K562 (cell line): ENCODE data around the gene ADAM8. TPM values are rescaled to one million over a fixed set of nuclear protein-coding genes. Genes with fewer than 3 reads are reported as not detected.

Experiments used
- BDP1 ChIP-seq: IDR thresholded peaks from 3 replicates; pipeline ENCODE4 v1.6.1; 2011; ENCODE audit not compliant: insufficient read length, insufficient read depth
- GTF2F1 ChIP-seq: IDR thresholded peaks from 2 replicates; pipeline ENCODE4 v1.6.1; 2011; ENCODE audit warnings: low read depth, low read length, improper control_type of control experiment
- MAFG ChIP-seq: fragments of 450-650 bp; conservative IDR thresholded peaks from 2 replicates; pipeline ENCODE4 v1.6.1; 2016; ENCODE audit warnings: missing genetic modification characterization, missing compliant biosample characterization
- MAX ChIP-seq: sonication (generic); formaldehyde crosslinking; IDR thresholded peaks from 2 replicates; pipeline ENCODE4 v1.9.0; 2022; ENCODE audit warnings: mild to moderate bottlenecking, missing genetic modification reagents
- NCOA4 ChIP-seq: fragments of 450-650 bp; IDR thresholded peaks from 2 replicates; pipeline ENCODE4 v1.6.1; 2018; ENCODE audit warnings: mild to moderate bottlenecking; ENCODE audit not compliant: partially characterized antibody
- NFE2 ChIP-seq: IDR thresholded peaks from 2 replicates; pipeline ENCODE4 v1.6.1; 2014; ENCODE audit warnings: antibody characterized with exemption, low read depth
- RBM34 ChIP-seq: fragments of 200-400 bp; formaldehyde crosslinking; IDR thresholded peaks from 2 replicates; pipeline ENCODE4 v1.6.1; 2018; ENCODE audit warnings: low read length, borderline replicate concordance; ENCODE audit not compliant: insufficient read depth
- RHOXF2B ChIP-seq: fragments of 250-450 bp; sonication (Bioruptor Pico); conservative IDR thresholded peaks from 2 replicates; pipeline ENCODE4 v1.5.1; 2021
- RNF219 ChIP-seq: fragments of 250-450 bp; sonication (Bioruptor Pico); IDR thresholded peaks from 2 replicates; pipeline ENCODE4 v1.5.0; 2022; ENCODE audit warnings: mild to moderate bottlenecking
- SIN3A ChIP-seq, 2 experiments: fragments of 150-350 bp in 1 of 2; IDR thresholded peaks; 2 replicates each; pipeline ENCODE4 v1.6.1; 2011 to 2016; ENCODE audit warnings: borderline replicate concordance in 2 of 2, low read depth in 2 of 2, low read length in 2 of 2, mild to moderate bottlenecking in 2 of 2, moderate library complexity in 2 of 2; ENCODE audit not compliant: control insufficient read depth in 1 of 2
- SMAD4 ChIP-seq: fragments of 250-450 bp; sonication (Bioruptor Pico); conservative IDR thresholded peaks from 2 replicates; pipeline ENCODE4 v1.8.0; 2021; ENCODE audit warnings: inconsistent platforms, mild to moderate bottlenecking, moderate library complexity
- SUPT5H ChIP-seq: fragments of 450-650 bp; IDR thresholded peaks from 2 replicates; pipeline ENCODE4 v1.6.1; 2016
- THAP12 ChIP-seq: fragments of 250-450 bp; sonication (Bioruptor Pico); IDR thresholded peaks from 2 replicates; pipeline ENCODE4 v1.9.0; 2021; ENCODE audit warnings: mild to moderate bottlenecking, inconsistent platforms
- polyA plus RNA-seq, 8 experiments: library from polyadenylated mRNA; depleted of rRNA in 4 of 8; stranded (reverse) in 5 of 8; unstranded in 3 of 8; fragments of >200 nt; fragmentation: Nextera tagmentation in 2 of 8; fragmentation: Illumina TruSeq in 1 of 8; extraction: Ambion mirVana in 2 of 8; extraction: Trizol in 1 of 8; gene quantifications; 2 replicates each; pipeline versions ENCODE4 v1.2.1 to v1.2.3, GENCODE V29; 2011 to 2014; ENCODE audit warnings: inconsistent platforms in 1 of 8, missing spikeins in 1 of 8
- total RNA-seq, 7 experiments: library from RNA; depleted of rRNA in 6 of 7; stranded (reverse); fragments of >200 nt in 6 of 7; fragmentation: Illumina TruSeq in 2 of 7; extraction: Trizol in 2 of 7; gene quantifications; 2 replicates each; pipeline versions ENCODE4 v1.2.1 to v1.2.3, GENCODE V29; 2011 to 2021; ENCODE audit warnings: low replicate concordance in 1 of 7
- TF ChIP-seq, protein P1 (sequence below): fragments of 250-450 bp; sonication (Bioruptor Pico); IDR thresholded peaks from 2 replicates; pipeline ENCODE4 v1.4.0; 2020
- TF ChIP-seq, protein P2 (sequence below): fragments of 200-800 bp; sonication (Bioruptor generic); IDR thresholded peaks from 2 replicates; pipeline ENCODE4 v1.6.1; 2017; ENCODE audit warnings: missing genetic modification characterization, missing compliant biosample characterization

The ADAM8 gene
- total and polyA plus RNA-seq, 9 of the 15 experiments (the other 6 are each of a cell fraction or from before 2014, with no cell fraction given): 0.07 to 7.0 (median 1.1) TPM

- TF ChIP-seq NFE2: peak; percentile 52; the same call in 1 of the 2 replicates
- no peak for TF ChIP-seq RNF219 (CRISPR knock-in tag)
- TF ChIP-seq BDP1: no peak
- TF ChIP-seq RHOXF2B: no peak
- TF ChIP-seq MAX (CRISPR knock-in tag): peak; percentile 80
- TF ChIP-seq, protein P1, sequence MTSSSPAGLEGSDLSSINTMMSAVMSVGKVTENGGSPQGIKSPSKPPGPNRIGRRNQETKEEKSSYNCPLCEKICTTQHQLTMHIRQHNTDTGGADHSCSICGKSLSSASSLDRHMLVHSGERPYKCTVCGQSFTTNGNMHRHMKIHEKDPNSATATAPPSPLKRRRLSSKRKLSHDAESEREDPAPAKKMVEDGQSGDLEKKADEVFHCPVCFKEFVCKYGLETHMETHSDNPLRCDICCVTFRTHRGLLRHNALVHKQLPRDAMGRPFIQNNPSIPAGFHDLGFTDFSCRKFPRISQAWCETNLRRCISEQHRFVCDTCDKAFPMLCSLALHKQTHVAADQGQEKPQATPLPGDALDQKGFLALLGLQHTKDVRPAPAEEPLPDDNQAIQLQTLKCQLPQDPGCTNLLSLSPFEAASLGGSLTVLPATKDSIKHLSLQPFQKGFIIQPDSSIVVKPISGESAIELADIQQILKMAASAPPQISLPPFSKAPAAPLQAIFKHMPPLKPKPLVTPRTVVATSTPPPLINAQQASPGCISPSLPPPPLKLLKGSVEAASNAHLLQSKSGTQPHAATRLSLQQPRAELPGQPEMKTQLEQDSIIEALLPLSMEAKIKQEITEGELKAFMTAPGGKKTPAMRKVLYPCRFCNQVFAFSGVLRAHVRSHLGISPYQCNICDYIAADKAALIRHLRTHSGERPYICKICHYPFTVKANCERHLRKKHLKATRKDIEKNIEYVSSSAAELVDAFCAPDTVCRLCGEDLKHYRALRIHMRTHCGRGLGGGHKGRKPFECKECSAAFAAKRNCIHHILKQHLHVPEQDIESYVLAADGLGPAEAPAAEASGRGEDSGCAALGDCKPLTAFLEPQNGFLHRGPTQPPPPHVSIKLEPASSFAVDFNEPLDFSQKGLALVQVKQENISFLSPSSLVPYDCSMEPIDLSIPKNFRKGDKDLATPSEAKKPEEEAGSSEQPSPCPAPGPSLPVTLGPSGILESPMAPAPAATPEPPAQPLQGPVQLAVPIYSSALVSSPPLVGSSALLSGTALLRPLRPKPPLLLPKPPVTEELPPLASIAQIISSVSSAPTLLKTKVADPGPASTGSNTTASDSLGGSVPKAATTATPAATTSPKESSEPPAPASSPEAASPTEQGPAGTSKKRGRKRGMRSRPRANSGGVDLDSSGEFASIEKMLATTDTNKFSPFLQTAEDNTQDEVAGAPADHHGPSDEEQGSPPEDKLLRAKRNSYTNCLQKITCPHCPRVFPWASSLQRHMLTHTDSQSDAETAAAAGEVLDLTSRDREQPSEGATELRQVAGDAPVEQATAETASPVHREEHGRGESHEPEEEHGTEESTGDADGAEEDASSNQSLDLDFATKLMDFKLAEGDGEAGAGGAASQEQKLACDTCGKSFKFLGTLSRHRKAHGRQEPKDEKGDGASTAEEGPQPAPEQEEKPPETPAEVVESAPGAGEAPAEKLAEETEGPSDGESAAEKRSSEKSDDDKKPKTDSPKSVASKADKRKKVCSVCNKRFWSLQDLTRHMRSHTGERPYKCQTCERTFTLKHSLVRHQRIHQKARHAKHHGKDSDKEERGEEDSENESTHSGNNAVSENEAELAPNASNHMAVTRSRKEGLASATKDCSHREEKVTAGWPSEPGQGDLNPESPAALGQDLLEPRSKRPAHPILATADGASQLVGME (CRISPR knock-in tag): no peak
- TF ChIP-seq GTF2F1: no peak
- TF ChIP-seq NCOA4: no peak
- TF ChIP-seq RBM34: no peak
- peak in 1 of 2 experiments; percentile 44; a peak in 1 of 4 replicates for TF ChIP-seq SIN3A (IDR thresholded peaks at IDR 0.05; ENCODE audit: borderline replicate concordance in 2 of 2, control insufficient read depth in 1 of 2, low read depth in 2 of 2, low read length in 2 of 2)
- no peak for TF ChIP-seq SMAD4
- 0 out of 2 replicates have a peak, but pooled peaks have one; percentile 11 for TF ChIP-seq MAFG
- TF ChIP-seq THAP12: no peak
- TF ChIP-seq SUPT5H: no peak
- TF ChIP-seq, protein P2, sequence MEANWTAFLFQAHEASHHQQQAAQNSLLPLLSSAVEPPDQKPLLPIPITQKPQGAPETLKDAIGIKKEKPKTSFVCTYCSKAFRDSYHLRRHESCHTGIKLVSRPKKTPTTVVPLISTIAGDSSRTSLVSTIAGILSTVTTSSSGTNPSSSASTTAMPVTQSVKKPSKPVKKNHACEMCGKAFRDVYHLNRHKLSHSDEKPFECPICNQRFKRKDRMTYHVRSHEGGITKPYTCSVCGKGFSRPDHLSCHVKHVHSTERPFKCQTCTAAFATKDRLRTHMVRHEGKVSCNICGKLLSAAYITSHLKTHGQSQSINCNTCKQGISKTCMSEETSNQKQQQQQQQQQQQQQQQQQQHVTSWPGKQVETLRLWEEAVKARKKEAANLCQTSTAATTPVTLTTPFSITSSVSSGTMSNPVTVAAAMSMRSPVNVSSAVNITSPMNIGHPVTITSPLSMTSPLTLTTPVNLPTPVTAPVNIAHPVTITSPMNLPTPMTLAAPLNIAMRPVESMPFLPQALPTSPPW: no peak
Observed at GRCh38 chr10:133242611-133243356, 33.9 kb downstream of the ADAM8 start (continued).
